ENCODE measurements around the gene ATP6V1G2. TPM values are rescaled to one million over a fixed set of nuclear protein-coding genes. Genes with fewer than 3 reads are reported as not detected.

The ATP6V1G2 gene
- polyA plus RNA-seq, 1 donor from 2014 or later, result 56.7 TPM

- no peak for TF ChIP-seq POLR2AphosphoS5 (IDR thresholded peaks at IDR 0.05)
- TF ChIP-seq, protein P1, sequence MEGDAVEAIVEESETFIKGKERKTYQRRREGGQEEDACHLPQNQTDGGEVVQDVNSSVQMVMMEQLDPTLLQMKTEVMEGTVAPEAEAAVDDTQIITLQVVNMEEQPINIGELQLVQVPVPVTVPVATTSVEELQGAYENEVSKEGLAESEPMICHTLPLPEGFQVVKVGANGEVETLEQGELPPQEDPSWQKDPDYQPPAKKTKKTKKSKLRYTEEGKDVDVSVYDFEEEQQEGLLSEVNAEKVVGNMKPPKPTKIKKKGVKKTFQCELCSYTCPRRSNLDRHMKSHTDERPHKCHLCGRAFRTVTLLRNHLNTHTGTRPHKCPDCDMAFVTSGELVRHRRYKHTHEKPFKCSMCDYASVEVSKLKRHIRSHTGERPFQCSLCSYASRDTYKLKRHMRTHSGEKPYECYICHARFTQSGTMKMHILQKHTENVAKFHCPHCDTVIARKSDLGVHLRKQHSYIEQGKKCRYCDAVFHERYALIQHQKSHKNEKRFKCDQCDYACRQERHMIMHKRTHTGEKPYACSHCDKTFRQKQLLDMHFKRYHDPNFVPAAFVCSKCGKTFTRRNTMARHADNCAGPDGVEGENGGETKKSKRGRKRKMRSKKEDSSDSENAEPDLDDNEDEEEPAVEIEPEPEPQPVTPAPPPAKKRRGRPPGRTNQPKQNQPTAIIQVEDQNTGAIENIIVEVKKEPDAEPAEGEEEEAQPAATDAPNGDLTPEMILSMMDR (IDR thresholded peaks at IDR 0.05; ENCODE audit: poor library complexity, severe bottlenecking), result no peak
- TF ChIP-seq EZH2 (IDR thresholded peaks at IDR 0.05; ENCODE audit: borderline replicate concordance, insufficient read depth, low read length, poor library complexity, severe bottlenecking), result no peak
- TF ChIP-seq, protein P2, sequence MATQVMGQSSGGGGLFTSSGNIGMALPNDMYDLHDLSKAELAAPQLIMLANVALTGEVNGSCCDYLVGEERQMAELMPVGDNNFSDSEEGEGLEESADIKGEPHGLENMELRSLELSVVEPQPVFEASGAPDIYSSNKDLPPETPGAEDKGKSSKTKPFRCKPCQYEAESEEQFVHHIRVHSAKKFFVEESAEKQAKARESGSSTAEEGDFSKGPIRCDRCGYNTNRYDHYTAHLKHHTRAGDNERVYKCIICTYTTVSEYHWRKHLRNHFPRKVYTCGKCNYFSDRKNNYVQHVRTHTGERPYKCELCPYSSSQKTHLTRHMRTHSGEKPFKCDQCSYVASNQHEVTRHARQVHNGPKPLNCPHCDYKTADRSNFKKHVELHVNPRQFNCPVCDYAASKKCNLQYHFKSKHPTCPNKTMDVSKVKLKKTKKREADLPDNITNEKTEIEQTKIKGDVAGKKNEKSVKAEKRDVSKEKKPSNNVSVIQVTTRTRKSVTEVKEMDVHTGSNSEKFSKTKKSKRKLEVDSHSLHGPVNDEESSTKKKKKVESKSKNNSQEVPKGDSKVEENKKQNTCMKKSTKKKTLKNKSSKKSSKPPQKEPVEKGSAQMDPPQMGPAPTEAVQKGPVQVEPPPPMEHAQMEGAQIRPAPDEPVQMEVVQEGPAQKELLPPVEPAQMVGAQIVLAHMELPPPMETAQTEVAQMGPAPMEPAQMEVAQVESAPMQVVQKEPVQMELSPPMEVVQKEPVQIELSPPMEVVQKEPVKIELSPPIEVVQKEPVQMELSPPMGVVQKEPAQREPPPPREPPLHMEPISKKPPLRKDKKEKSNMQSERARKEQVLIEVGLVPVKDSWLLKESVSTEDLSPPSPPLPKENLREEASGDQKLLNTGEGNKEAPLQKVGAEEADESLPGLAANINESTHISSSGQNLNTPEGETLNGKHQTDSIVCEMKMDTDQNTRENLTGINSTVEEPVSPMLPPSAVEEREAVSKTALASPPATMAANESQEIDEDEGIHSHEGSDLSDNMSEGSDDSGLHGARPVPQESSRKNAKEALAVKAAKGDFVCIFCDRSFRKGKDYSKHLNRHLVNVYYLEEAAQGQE (IDR thresholded peaks at IDR 0.05; ENCODE audit: borderline replicate concordance), result no peak
- no peak for TF ChIP-seq MXI1 (conservative IDR thresholded peaks at IDR 0.05; ENCODE audit: poor library complexity, severe bottlenecking)
- TF ChIP-seq TAF1 (IDR thresholded peaks at IDR 0.05; ENCODE audit: low read depth), result no peak
- TF ChIP-seq RAD21 (conservative IDR thresholded peaks at IDR 0.05), result no peak
- no peak for TF ChIP-seq EP300 (conservative IDR thresholded peaks at IDR 0.05; ENCODE audit: poor library complexity, severe bottlenecking)
- no peak for TF ChIP-seq SMC3 (conservative IDR thresholded peaks at IDR 0.05; ENCODE audit: poor library complexity)
- H3K36me3 ChIP-seq (ENCODE audit: insufficient read depth, low read length), result peaks cover 7% of the 10 kb centered on the region
- H3F3A ChIP-seq (ENCODE audit: insufficient read depth, low read length, poor library complexity, severe bottlenecking), result no peaks in the 10 kb centered on the region
- H3K4me2 ChIP-seq (ENCODE audit: low read length), result no peak overlapping the region
- peak overlapping the region; percentile 69 for H3K4me3 ChIP-seq (ENCODE audit: low read length)
- no peaks in the 10 kb centered on the region for H3K9me2 ChIP-seq (ENCODE audit: insufficient read depth, low read length)
- H3K9me3 ChIP-seq (ENCODE audit: low read length), result no peaks in the 10 kb centered on the region
- H4K20me1 ChIP-seq (ENCODE audit: insufficient read depth), result peaks cover 9% of the 10 kb centered on the region
- peak overlapping the region; percentile 80 for H3K9ac ChIP-seq (ENCODE audit: low read length)
- H2AFZ ChIP-seq (ENCODE audit: low read depth, low read length), result no peak overlapping the region
- no peak overlapping the region for H3K27ac ChIP-seq (ENCODE audit: low read length)
- peaks cover 68% of the 10 kb centered on the region for H3K79me2 ChIP-seq (replicated peaks; ENCODE audit: insufficient read depth, low read length)
- no peaks in the 10 kb centered on the region for H3K27me3 ChIP-seq (ENCODE audit: insufficient read depth, low read depth, low read length)
Measured at GRCh38 chr6:31544676-31545075, 1.7 kb downstream of the ATP6V1G2 start.

DNA sequence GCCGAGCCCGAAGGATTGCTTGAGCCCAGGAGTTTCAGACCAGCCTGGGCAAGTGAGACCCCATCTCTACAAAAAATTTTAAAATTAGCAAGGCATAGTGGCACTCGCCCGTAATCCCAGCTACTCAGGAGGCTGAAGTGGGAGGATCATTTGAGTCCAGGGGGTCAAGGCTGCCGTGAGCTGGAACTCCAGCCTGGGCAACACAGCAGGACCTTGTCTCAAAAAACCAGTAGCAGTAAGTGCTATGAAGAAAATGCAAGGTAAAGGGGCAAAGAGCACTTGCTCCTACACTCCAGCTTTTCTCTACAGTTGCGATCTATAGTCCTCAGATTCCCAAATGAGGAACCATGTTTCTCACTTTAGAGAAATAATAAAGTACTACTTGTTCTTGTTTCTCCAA is 2.8 kb downstream of the ATP6V1G2 start:
- no peaks in the 10 kb centered on the region for H3F3A ChIP-seq (ENCODE audit: insufficient read depth, low read length, poor library complexity, severe bottlenecking)
- H3K4me3 ChIP-seq (ENCODE audit: low read length), result no peak overlapping the region
- H3K27ac ChIP-seq (ENCODE audit: low read length), result no peak overlapping the region
- no peaks in the 10 kb centered on the region for H3K9me3 ChIP-seq (ENCODE audit: low read length)
- H3K4me2 ChIP-seq (ENCODE audit: low read length), result no peak overlapping the region
- peaks cover 20% of the 10 kb centered on the region for H4K20me1 ChIP-seq (ENCODE audit: insufficient read depth)
- no peaks in the 10 kb centered on the region for H3K27me3 ChIP-seq (ENCODE audit: insufficient read depth, low read depth, low read length)
- peaks cover 75% of the 10 kb centered on the region for H3K79me2 ChIP-seq (replicated peaks; ENCODE audit: insufficient read depth, low read length)
- H2AFZ ChIP-seq (ENCODE audit: low read depth, low read length), result no peak overlapping the region
- no peaks in the 10 kb centered on the region for H3K9me2 ChIP-seq (ENCODE audit: insufficient read depth, low read length)
- H3K36me3 ChIP-seq (ENCODE audit: insufficient read depth, low read length), result peaks cover 4% of the 10 kb centered on the region
- TF ChIP-seq SMC3 (conservative IDR thresholded peaks at IDR 0.05; ENCODE audit: poor library complexity) (no peak), POLR2AphosphoS5 (IDR thresholded peaks at IDR 0.05) (no peak), TAF1 (IDR thresholded peaks at IDR 0.05; ENCODE audit: low read depth) (no peak)
- TF ChIP-seq, protein P1 (IDR thresholded peaks at IDR 0.05; ENCODE audit: poor library complexity, severe bottlenecking), result no peak
- H3K9ac ChIP-seq (ENCODE audit: low read length), result no peak overlapping the region

Data from neural cell (in vitro differentiated cells).